HG03565 (cell line): ENCODE measurements around the gene ETV4.

ENCODE experiments used
- ATAC-seq: cut with Tn5 transposase; IDR thresholded peaks from one replicate; pipeline ENCODE4 v1.9.1; 2021; ENCODE audit warnings: mild to moderate bottlenecking, moderate library complexity; ENCODE audit not compliant: unreplicated experiment

The ETV4 gene

GRCh38 chr17:43547189-43547550 is 1.0 kb upstream of the ETV4 start:
- ATAC-seq, result no peak

- ATAC-seq, result no peak
Observed at GRCh38 chr17:43545383-43545632, 832 bp downstream of the ETV4 start.

DNA sequence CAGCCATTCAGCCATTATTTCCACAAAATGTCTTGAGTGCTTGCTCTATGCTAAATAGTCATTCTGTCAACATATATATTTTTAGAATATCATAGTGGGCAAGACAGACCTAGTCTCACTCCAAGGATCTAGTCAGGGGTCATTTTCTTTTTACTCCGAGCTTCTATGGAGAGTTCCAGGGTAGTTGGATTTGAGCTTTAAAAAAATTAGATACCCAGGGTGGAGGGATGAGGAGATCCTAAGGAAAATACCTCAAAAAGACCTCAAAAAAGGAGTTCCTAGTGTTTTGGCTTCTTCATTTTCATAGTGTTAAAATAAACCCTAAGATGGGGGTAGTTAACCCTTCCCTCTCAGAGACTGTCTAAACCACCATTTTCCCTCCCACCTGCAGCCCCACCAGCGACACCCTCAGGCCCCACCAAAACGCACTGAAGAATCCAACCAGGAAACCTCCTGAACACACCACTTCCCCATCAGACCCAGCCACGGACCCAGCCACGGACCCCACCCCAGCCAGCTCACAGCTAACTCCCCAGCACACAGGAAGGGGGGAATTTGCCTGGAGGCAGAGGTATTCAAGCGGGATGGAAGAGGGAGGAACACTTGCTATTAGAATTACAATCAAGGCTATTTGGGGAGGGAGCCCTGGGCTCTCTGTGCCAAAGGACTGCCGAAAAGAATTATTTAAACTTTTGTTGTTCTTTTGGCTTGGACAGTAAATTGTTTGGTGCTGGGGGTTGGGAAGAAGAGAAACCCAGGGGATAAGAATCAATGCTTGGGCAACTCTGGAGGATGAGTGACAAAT is 2.2 kb downstream of the ETV4 start:
- ATAC-seq, result no peak

GRCh38 chr17:43543300-43543699 is 2.8 kb downstream of the ETV4 start:
- no peak for ATAC-seq

DNA sequence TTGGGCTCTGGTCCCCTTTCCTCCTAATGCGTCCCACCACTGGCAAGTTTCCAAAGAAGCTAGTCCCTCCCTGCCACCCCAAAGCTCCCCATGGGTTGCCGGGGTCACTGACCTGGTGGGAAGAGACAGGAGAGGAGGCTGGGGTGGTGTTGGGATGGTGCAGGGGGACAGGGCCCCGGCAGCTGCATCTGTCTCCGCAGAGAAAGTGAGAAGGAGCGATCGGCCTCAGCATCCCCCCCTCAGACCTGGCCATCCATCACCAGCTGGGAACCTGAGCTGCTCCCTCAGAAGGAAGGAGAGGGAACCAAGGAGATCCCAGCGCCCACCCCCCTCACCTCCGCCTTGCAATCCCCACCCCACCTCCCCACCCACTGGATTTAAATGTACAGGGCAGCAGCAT is 3.3 kb downstream of the ETV4 start:
- no peak for ATAC-seq

DNA sequence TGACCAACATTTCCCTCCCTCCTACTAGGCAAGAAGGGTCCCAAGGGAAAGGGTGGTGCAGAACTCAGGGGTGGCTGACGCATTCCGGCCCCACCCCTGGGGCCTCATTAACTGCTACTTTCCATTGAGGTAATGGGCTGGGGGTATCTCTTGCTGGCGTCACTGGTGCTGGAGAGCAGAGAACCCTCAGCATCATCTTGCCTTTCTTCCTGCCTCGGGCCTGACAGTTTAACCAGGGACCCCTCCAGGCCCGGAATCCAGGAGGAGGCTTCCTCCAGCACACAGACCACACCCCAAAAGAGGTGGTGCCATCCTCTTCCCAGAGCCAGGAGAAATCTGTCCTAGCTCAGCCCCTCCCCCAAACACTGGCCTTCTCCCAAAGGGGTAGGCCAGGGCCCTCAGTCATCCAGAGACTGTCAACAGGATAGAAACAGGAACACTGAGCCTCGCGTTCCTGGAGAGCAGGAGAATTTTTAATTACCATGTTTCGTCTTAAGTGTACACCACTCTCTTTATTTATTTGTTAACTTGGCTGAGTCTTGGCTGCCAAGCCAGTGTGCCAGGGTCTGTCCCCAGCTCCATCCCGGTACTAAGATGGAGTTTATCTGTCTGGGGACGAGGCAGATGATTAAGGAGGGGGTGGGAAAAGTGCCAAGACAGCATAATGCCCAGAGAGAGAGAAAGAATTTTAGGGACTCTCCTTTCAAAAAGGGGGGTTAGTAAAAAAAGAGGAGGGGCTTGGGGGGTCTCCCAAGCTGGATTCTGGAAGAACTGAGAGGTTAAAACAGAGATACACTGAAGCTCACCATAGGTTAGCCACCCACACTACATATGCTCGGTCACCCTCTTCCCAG is 5.1 kb downstream of the ETV4 start:
- no peak for ATAC-seq

DNA sequence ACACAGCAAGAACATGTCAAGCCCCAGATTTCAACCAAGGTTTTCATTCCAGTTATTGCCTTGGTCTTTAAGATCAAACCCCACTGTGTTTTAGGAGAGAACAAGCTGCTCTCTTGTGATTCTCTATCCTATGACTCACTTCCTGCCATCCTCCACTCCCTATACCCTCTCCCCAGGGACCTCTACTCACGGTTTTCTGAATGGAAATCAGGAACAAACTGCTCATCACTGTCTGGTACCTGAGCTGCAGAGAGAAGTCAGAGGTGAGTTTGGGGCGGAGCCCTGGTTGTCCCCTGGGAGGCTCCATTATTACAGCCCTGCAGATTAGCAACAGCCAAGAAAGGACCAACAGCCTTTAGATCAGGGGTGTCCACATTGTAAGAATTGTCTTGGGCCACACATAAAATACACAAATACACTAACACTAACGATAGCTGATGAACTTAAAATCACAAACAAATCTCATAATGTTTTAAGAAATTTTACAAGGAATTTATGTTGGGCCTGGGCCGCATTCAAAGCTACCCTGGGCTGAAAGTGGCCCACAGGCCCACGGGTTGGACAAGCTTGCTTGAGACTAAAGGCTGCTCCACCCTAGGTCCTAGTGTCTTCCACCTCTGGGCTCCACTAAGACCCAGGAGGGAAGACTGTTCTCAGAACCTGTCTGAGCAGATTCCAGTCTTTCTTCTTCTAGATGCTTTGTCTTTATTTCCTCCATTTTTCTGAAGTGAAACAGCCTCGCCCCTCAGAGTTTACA is 9.7 kb downstream of the ETV4 start:
- no peak for ATAC-seq

- no peak for ATAC-seq
Observed at GRCh38 chr17:43534909-43535308, 11.2 kb downstream of the ETV4 start.

DNA sequence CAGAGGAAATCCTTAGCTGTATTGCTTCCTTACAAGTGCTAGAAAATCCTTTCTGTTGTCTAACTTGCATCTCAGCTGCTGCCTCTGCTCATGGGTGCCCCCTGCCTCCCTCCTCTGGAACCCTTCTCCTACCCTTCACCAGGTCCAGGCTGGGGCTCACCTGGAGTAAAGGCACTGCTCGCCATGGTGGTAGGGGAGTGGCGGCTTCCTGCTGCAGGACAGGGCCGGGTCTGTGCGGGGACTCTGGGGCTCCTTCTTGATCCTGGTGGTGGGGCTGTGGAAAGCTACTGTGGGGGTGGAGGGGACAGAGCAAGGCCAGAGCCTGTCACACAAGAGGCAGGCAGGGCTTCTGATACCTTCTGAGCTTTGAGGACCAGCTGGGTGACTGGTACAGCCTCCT is 12.4 kb downstream of the ETV4 start:
- no peak for ATAC-seq

GRCh38 chr17:43532581-43532980 is 13.6 kb downstream of the ETV4 start:
- ATAC-seq, result no peak

GRCh38 chr17:43531955-43532354 is 14.2 kb downstream of the ETV4 start:
- no peak for ATAC-seq

GRCh38 chr17:43531082-43531378 is 15.1 kb downstream of the ETV4 start:
- ATAC-seq, result no peak

DNA sequence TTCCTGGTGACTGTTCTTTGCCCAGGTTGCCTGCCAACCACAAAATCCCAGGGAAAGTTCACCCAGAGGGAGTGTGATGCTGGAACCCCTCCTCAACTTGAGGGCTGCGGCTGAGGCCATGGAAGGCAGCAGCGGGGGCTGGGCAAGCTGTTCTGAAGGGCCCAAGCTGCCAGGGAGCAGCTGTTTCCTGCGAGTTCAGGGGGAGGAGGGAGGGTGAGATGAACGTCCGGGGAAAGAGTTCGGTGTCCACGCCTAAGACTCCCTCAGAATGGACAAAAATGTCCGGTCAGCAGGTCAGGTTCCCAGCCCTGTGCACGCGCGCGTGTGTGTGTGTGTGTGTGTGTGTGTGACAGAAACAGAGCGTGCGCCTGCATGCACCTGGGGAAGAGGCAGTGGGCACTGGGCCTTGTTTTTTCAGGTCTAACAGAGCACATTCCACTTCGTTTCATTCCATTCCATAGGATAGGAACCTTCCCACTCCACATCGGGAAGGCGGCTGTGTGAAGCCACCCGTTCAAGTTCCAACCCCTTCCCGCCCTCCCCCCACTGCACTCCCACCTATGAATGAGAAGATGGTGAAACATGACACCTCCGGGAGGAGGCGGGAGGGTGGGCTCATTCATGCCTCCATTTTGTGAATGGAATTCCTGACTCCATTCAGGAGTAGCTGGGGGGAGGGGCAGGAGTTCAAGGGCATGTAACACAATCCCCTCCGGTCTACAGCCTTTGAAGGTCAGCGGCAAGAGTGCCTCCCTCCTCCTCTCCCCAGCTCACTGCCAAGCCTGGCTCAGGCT is 15.7 kb downstream of the ETV4 start:
- ATAC-seq, result no peak

DNA sequence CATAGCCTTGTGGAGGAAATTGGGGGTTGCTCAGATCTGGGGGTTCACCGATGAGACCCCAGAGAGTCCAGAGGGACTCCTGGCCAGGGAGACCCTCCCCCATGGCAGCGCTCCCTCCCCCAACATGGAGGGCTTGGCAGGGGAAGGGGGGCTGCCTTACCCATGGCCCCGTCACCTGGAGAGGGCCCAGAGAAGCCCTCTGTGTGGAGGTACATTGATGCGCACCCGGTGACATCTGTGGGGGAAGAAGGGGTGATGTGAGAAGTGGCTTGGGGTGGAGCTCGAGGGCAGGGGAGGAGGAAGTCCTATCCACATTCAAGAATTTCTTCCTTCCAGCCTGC is 16.2 kb downstream of the ETV4 start:
- no peak for ATAC-seq

GRCh38 chr17:43528988-43529814 is 16.9 kb downstream of the ETV4 start:
- ATAC-seq, result no peak

DNA sequence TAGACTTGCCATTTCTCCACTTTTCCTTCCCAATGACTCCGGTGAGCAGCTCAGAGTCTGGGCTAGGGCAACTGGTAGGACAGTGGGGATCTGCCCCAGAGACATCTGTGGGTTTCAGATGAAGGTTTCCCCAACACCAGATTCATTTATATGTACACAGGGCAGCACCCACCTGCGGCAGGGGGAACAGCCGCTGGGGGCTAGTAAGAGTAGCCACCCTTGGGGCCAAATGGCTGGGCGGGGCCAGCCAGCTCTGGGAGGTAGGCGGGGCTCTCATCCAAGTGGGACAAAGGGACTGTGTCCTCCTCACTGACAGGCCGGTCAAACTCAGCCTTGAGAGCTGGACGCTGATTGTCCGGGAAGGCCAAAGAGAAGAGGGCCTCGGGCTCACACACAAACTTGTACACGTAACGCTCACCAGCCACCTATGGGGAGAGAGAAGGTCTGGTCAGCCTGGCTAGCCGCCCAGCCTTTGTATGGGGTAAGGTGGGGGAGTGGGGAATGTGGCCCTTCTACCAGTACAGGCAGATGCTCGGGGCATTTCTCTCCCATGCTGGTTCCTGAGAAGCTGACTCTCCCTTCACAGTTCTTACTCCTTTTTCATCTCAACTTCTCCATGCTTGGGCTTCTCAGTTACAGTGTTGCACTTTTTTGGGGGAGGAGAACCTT is 17.7 kb downstream of the ETV4 start:
- ATAC-seq, result no peak

DNA sequence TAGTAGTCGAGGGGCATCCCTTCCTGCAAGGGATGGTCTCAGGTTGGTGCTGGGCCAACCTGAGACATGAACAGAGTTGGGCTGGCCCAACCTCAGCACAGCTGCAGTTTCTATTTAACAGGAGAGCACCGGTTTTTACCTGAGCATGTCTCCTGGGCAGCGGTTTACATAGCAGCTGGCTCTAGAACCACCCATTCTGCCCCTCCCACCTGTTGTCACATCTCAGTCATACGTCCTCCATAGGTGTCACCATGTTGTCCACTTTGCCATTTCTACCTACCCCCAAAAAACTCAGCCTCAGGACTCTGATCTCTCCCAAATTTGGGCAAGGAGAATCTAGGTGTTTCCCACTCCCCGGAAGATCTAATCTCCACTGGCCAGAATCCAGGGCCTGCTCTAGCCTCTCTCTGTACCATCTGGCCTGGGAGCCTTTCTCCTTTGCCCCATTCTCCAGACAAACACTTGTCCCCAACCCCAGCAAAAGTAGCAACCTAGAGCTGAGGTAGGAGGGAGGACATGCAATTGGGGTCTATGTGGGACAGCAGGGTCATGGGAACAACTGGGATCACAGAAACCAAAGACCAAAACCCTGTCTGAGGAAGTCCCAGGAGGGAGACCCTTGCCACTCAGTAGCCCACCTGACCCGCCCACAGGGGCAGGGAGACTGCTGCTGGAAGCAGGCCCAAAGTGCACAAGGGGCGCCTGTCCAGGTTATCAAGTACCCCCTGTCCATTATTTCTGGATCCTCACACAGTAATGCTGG is 19.1 kb downstream of the ETV4 start:
- no peak for ATAC-seq

DNA sequence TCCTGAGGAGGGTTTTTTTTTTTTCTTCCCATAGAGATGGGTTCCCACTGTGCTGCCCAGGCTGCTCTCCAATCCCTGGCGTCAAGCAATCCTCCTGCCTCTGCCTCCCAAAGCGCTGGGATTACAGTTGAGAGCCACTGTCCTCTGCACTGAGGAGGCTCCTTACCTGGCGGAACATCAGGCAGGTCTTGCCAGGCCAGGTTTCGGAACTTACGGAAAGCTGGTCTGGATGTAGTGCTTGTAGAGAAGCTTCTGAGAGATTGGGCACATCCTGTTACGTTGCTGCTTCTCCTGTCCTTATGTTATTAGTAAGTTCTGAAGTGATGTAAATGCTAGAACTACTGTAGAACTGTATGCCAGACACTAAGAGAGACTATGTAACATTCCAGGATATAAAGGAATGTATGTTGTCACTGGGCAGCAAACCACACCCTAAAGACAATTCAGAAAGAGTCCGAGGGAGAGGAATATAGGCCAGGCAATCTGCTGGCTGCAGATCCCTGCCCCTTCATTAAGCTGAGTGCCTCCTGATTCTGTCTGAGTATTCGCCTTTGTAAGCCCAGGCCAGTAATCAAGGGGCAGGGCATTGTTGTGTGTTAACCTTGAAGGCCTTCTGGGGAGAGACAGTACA is 21.1 kb downstream of the ETV4 start:
- no peak for ATAC-seq

- no peak for ATAC-seq
Observed at GRCh38 chr17:43521389-43521788, 24.8 kb downstream of the ETV4 start.
